ENCODE measurements around the gene PIP5K1B.

PIP5K1B gene

GRCh38 chr9:68707801-68708488 lies 2.9 kb downstream of the PIP5K1B start:
- no peak for DNase-seq

GRCh38 chr9:68708513-68708912 lies 3.5 kb downstream of the PIP5K1B start:
- no peak for DNase-seq

GRCh38 chr9:68709291-68710110 lies 4.5 kb downstream of the PIP5K1B start:
- no peak for DNase-seq

DNA sequence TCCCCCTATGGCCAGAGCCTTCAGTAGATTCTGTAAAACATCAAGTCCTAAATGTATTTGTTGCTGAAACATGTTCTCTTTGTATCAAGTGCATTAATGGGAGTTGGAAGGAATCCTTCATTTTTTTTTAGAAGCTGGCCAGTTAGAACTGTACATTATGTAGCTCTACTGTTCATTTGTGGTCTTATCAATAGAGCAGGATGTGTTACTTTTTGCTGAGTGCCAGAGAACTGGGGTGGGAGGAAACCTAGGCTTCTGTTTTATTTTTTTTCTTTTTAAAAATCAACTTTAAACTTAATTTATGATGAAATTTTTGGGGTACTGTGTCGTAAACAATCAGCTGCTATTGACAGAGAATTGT lies 5.1 kb downstream of the PIP5K1B start:
- no peak for DNase-seq

- no peak for DNase-seq
Observed at GRCh38 chr9:68711281-68711680, 6.2 kb downstream of the PIP5K1B start.

DNA sequence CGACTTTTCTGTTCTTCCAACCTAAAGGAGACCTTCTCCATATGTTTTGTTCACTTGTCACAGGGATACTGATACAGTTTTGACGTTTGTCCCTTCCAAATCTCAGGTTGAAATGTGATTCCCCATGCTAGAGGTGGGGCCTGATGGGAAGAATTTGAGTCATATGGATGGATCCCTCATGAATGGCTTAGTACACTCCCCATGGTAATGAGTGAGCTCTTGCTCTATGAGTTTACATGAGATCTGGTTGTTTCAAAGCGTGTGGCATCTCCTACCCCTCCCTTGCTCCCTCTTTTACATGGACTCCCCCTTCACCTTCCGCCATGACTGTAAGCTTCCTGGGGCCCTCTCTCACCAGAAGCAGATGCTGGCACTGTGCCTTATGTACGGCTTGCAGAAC lies 6.9 kb downstream of the PIP5K1B start:
- DNase-seq, result no peak

GRCh38 chr9:68714416-68715180 lies 9.6 kb downstream of the PIP5K1B start:
- DNase-seq, result no peak

DNA sequence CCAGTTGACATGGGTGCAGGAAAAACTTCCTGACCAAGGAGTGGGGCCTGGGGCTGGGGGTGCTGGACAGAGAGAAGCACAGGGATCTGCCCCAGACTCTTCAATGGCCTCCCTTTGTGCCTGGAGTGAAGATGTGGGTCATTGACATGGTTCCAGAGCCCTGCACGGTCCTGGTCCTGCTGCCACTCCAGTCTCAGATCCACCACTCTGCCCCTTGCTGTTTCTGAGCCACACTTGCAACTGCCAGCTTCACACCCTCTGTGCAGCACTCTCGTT lies 10.1 kb downstream of the PIP5K1B start:
- no peak for DNase-seq

- no peak for DNase-seq
Observed at GRCh38 chr9:68717552-68718443, 12.8 kb downstream of the PIP5K1B start.

DNA sequence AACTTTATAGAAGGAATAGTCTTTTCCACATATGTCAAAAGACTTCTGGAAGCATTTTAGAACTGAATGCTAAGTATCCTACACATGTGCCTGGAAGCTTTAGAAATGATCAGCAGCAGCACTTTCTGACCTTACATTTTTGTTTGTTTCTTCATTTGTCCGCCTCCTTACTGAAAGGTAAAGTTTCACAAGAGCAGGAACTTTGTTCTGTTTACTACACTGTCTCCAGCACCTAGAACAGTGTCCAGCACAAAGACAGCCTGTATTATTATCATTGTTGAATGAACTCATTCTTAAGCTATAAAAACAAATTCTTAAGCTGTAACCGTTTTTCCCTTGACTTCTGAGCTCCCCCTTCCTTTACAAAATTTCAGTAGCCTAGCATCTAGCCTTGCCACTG lies 14.8 kb downstream of the PIP5K1B start:
- peak; percentile 13 for DNase-seq

- no peak for DNase-seq
Observed at GRCh38 chr9:68720656-68721313, 15.7 kb downstream of the PIP5K1B start.

DNA sequence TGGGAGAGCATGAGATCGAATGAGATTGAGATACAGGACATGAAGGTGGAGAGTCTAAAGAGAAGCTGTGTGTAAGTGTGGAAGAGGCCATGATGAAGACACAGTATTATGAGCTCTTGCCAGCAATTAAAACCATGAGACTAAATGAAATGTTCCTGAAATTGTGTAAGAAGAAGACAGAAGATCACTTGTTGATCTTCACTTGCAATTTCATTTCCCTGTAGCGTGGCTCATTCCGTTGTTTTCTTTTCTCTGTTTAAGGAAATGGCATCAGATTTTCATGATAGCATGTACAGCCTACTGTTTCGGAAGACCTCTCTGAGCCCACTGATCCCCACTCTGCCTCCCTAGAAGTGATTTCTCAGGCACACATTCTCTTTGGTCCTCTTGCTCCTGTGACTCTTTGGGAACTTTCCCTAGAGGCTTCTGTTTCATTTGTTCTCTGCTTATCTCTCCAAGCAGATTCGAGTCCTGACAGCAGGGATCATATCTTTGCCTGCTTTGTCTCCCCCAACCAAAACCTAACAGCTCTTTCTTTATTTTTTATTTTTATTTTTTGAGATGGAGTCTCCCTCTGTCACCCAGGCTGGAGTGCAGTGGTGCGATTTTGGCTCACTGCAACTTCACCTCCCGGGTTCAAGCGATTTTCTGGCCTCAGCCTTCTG lies 16.8 kb downstream of the PIP5K1B start:
- DNase-seq, result no peak

DNA sequence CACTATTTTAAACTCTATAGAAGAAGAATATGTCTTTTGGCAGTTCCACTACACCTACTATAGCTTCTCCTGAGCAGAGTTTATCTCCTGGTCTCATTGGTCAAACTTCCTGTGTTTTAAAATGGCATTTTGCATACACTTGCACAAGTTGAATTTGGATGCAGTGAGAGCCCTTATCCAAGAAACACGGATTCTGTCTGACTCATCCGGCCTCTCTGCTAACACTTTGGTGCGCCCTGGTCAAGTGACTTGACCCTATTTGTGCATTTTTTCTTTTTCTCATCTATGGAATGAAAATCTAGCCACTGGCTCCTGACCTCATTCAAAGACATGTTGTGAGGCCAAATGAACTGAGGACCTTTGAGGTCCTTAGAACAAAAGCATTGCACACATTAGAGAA lies 20.0 kb downstream of the PIP5K1B start:
- DNase-seq, result no peak

DNA sequence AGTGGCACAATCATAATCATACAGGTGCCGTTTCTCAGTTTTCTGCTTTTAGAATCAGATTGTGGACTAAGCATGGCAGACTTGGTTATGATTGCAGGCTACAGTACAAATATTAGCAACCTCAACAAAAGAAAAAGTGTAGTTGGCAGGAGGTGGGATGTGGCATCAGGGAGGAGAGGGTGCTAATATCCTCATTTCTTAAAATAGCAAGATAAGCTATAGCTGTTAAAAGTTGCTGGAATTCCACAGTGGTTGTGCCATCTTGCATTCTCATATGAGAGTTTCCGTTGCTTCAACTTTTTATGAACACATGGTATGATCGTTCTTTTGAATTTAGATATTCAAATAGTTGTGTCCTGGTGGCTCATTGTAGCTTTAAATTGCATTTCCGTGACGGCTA lies 21.4 kb downstream of the PIP5K1B start:
- no peak for DNase-seq

GRCh38 chr9:68727636-68728035 lies 22.6 kb downstream of the PIP5K1B start:
- DNase-seq, result no peak

GRCh38 chr9:68728731-68729130 lies 23.7 kb downstream of the PIP5K1B start:
- DNase-seq, result no peak

GRCh38 chr9:68730570-68731235 lies 25.7 kb downstream of the PIP5K1B start:
- no peak for DNase-seq

- DNase-seq, result no peak
Observed at GRCh38 chr9:68731857-68732256, 26.8 kb downstream of the PIP5K1B start.

- no peak for DNase-seq
Observed at GRCh38 chr9:68732405-68733020, 27.5 kb downstream of the PIP5K1B start.

DNA sequence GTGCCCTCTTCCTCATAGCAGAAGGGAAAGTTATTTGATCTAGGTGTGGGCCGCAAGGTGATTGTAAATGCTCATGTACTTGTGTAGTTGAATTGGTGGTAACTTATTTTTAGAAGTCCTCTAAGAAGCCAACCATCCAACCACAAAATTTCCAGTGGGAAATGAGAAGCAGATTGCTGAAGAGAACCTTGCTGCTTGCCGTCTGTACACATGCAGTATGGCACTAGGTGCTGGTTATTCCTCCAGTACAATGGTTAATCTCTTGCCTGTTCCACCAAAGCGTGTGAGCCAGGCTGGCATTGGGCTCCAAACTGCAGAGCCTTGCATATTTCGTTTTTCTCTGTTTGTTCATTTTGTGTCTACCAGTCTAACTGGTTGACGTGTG lies 28.0 kb downstream of the PIP5K1B start:
- no peak for DNase-seq

DNA sequence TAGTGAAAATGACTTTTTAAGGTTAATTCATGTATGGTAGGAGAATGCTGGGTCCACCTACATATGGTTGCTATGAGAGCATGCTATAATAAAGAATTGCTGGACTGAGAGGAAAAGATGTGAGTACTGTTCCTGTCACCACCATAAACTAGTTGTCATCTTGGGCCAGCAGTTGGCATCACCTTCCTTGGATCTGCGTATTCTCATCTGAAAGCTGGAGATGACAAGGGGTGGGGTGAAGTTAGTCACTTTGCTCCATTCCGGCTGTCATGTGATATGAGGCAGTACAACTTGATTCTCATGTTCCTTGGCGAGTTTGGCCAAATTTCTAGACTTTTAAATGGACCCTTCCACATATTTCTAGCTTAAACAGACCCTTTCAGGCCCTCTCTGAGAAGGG lies 33.3 kb downstream of the PIP5K1B start:
- no peak for DNase-seq

All from eye (tissue), 1 donor.